ENCODE measurements around the gene MYO18A. TPM values are rescaled to one million over a fixed set of nuclear protein-coding genes. Genes with fewer than 3 reads are reported as not detected.

Gene MYO18A
- total RNA-seq, 4 donors from 2014 or later: 33.2 to 104 (median 59.3) TPM

GRCh38 chr17:29143894-29144293, 36.3 kb downstream of the MYO18A start:
- H3K27me3 ChIP-seq: no peaks in the 10 kb centered on the region
- no peak overlapping the region for H3K4me3 ChIP-seq
- peaks cover 0 to 14% of the 10 kb centered on the region in 2 donors for H3K4me1 ChIP-seq
- no peaks in the 10 kb centered on the region for H3K36me3 ChIP-seq
- intact Hi-C loops (cut with DNase I; ENCODE audit: low total_unique reads): loop anchor here (10.0 kb wide), 1 partner anchor 151 kb away; the partner anchor contains the start of gene NUFIP2
- DNase-seq: no peak
- no peaks in the 10 kb centered on the region for H3K9me3 ChIP-seq
- TF ChIP-seq CTCF (IDR thresholded peaks at IDR 0.05) (no peak), POLR2A (IDR thresholded peaks at IDR 0.05) (no peak)
- H3K27ac ChIP-seq: no peak overlapping the region

GRCh38 chr17:29141514-29141876, 38.7 kb downstream of the MYO18A start:
- DNase-seq: no peak
- TF ChIP-seq POLR2A (IDR thresholded peaks at IDR 0.05) (no peak), CTCF (IDR thresholded peaks at IDR 0.05) (no peak)
- H3K27ac ChIP-seq: peak overlapping the region; percentile 73
- H3K4me1 ChIP-seq: peaks cover 0 to 17% of the 10 kb centered on the region in 2 donors
- no peaks in the 10 kb centered on the region for H3K27me3 ChIP-seq
- intact Hi-C loops (cut with DNase I; ENCODE audit: low total_unique reads): loop anchor here (10.0 kb wide), 1 partner anchor 153 kb away; the partner anchor contains the start of gene NUFIP2
- H3K4me3 ChIP-seq: no peak overlapping the region
- no peaks in the 10 kb centered on the region for H3K9me3 ChIP-seq
- no peaks in the 10 kb centered on the region for H3K36me3 ChIP-seq

DNA sequence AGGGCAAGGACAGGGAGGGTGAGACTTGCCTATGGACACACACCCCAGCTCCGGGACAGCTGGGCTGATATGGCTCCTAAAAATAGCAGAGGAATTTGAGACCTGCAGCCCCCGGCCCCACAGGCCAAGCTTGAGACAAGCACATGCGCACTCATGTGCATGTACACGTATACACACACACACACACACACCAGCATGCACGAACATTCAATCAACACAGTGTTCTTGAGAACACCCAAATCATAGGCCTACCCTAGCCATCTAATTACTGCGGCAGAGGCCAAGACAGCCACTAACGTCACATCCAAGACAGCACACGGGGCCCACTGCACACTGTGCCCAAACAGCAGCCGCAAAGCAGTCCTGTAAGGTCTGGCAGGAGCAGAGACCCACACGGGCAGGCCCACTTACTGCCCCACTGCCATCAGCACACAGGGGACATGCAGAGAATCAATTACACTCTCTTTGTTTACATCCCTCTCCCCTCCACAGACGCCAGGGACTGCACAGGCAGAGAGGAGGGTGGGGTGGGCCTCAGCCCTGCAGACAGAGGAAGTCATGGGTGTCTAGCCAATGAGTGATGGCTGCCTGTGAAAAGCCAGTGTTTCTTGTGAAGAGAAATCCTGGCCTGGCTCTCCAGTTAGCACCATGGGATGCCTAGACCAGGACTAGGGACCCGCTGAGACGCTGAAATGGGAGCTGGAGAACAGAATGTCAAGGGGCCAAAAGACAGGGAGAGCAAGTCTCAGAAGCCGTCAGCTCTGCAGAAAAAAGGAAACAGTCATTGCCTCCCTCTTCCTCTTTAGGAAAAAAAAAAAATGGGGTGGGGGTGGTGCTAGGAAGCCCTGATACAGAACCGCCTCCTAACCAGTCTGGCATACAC, 39.3 kb downstream of the MYO18A start:
- intact Hi-C loops (cut with DNase I; ENCODE audit: low total_unique reads): loop anchor here (10.0 kb wide), 1 partner anchor 154 kb away; the partner anchor contains the start of gene NUFIP2
- peaks cover 0 to 17% of the 10 kb centered on the region in 2 donors for H3K4me1 ChIP-seq
- no peaks in the 10 kb centered on the region for H3K9me3 ChIP-seq
- TF ChIP-seq POLR2A (IDR thresholded peaks at IDR 0.05) (no peak), CTCF (IDR thresholded peaks at IDR 0.05) (no peak)
- no peaks in the 10 kb centered on the region for H3K27me3 ChIP-seq
- H3K27ac ChIP-seq: peak overlapping the region; percentile 73
- DNase-seq: no peak
- H3K4me3 ChIP-seq: peak overlapping the region; percentile 20 to 29
- H3K36me3 ChIP-seq: no peaks in the 10 kb centered on the region

- Histone ChIP-seq H3K9me3 (no peaks in the 10 kb centered on the region), H3K4me3 (peak overlapping the region; percentile 20 to 29), H3K4me1 (peaks cover 0 to 17% of the 10 kb centered on the region in 2 donors), H3K27ac (peak overlapping the region; percentile 73), H3K27me3 (no peaks in the 10 kb centered on the region), H3K36me3 (no peaks in the 10 kb centered on the region)
- intact Hi-C loops (cut with DNase I; ENCODE audit: low total_unique reads): loop anchor here (10.0 kb wide), 1 partner anchor 155 kb away; the partner anchor contains the start of gene NUFIP2
- TF ChIP-seq POLR2A (IDR thresholded peaks at IDR 0.05): peak; percentile 70 to 79
- TF ChIP-seq CTCF (IDR thresholded peaks at IDR 0.05): no peak
- peak; percentile 85 to 87 for DNase-seq
Measured at GRCh38 chr17:29140051-29140621, 40.1 kb downstream of the MYO18A start.

All from uterus (tissue), 4 donors.